Caco-2 (cell line): ENCODE results near the gene FSD1. TPM values are rescaled to one million over a fixed set of nuclear protein-coding genes. Genes with fewer than 3 reads are reported as not detected.

Source experiments
- BruUV-seq: library from RNA; stranded (reverse); fragments of 400-500 nt; replicated peaks from 2 replicates; lab custom pipeline; 2021; lab: Mats Ljungman, UMichigan
- CTCF ChIA-PET: fragments of 300-600 bp; sonication (Branson Sonifier 250); formaldehyde crosslinking; loops from one replicate; lab custom pipeline; 2022; ENCODE audit warnings: antibody characterized with exemption; lab: Charles Lee
- POLR2A ChIA-PET: fragments of 300-600 bp; sonication (Branson Sonifier 250); formaldehyde crosslinking; loops from one replicate; lab custom pipeline; 2022; ENCODE audit warnings: antibody characterized with exemption; lab: Charles Lee
- DNase-seq, 2 experiments: peaks; one replicate each; pipeline versions ENCODE4 v3.0.0 to v3.0.0-alpha.2; 2020 to 2022
- H3K27me3 ChIP-seq: replicated peaks from 2 replicates; pipeline ENCODE4 v1.6.0; 2011; ENCODE audit warnings: low read length; ENCODE audit not compliant: control insufficient read depth, insufficient read depth
- H3K36me3 ChIP-seq: 2 replicates; pipeline ENCODE4 v1.5.1; 2011; ENCODE audit warnings: low read length; ENCODE audit not compliant: control insufficient read depth, insufficient read depth
- H3K4me1 ChIP-seq: fragments of 250-450 bp; sonication (Bioruptor Pico); 2 replicates; pipeline ENCODE4 v1.5.1; 2020; ENCODE audit warnings: mild to moderate bottlenecking
- H3K4me3 ChIP-seq: 2 replicates; pipeline ENCODE4 v1.5.1; 2011; ENCODE audit warnings: low read depth, mild to moderate bottlenecking, control low read depth, low read length
- H3K9me3 ChIP-seq: fragments of 250-450 bp; sonication (Bioruptor Pico); 2 replicates; pipeline ENCODE4 v1.5.1; 2020; ENCODE audit warnings: mild to moderate bottlenecking, moderate library complexity
- H3K27ac Mint-ChIP-seq: one replicate; pipeline ENCODE4 v1.8.0; 2022; ENCODE audit warnings: mixed read lengths; ENCODE audit not compliant: unreplicated experiment
- H3K27me3 Mint-ChIP-seq: one replicate; pipeline ENCODE4 v1.8.0; 2022; ENCODE audit warnings: mixed read lengths; ENCODE audit not compliant: insufficient read depth, unreplicated experiment
- H3K36me3 Mint-ChIP-seq: one replicate; pipeline ENCODE4 v1.8.0; 2022; ENCODE audit warnings: mild to moderate bottlenecking, mixed read lengths; ENCODE audit not compliant: insufficient read depth, unreplicated experiment
- H3K4me1 Mint-ChIP-seq: one replicate; pipeline ENCODE4 v1.8.0; 2022; ENCODE audit warnings: low read depth, mixed read lengths; ENCODE audit not compliant: unreplicated experiment
- H3K4me3 Mint-ChIP-seq: one replicate; pipeline ENCODE4 v1.8.0; 2022; ENCODE audit warnings: mild to moderate bottlenecking, moderate library complexity, mixed read lengths; ENCODE audit not compliant: unreplicated experiment
- H3K9me3 Mint-ChIP-seq: one replicate; pipeline ENCODE4 v1.8.0; 2022; ENCODE audit warnings: mixed read lengths; ENCODE audit not compliant: unreplicated experiment
- intact Hi-C: fragments of 100-400 bp; cut with micrococcal nuclease; formaldehyde crosslinking; loops from one replicate; pipeline ENCODE4 v1.10.0; 2022; ENCODE audit not compliant: unreplicated experiment
- total RNA-seq: library from RNA; stranded (reverse); gene quantifications from 2 replicates; pipeline ENCODE4 v1.2.3, GENCODE V29; 2022
- TF ChIP-seq, protein P1 (sequence below), 2 experiments: fragments of 200-600 bp in 1 of 2; IDR thresholded peaks; 1 replicate in 1 of 2; 2 replicates in 1 of 2; pipeline versions ENCODE4 v1.5.1 to v1.8.0; 2011 to 2022; ENCODE audit warnings: antibody characterized with exemption in 1 of 2, control low read depth in 1 of 2, inconsistent platforms in 1 of 2, low read depth in 1 of 2, low read length in 1 of 2, mild to moderate bottlenecking in 1 of 2, moderate library complexity in 1 of 2; ENCODE audit not compliant: insufficient read depth in 1 of 2, severe bottlenecking in 1 of 2, unreplicated experiment in 1 of 2

FSD1 gene
- total RNA-seq, 1 experiment from 2014 or later = 9.0 TPM

DNA sequence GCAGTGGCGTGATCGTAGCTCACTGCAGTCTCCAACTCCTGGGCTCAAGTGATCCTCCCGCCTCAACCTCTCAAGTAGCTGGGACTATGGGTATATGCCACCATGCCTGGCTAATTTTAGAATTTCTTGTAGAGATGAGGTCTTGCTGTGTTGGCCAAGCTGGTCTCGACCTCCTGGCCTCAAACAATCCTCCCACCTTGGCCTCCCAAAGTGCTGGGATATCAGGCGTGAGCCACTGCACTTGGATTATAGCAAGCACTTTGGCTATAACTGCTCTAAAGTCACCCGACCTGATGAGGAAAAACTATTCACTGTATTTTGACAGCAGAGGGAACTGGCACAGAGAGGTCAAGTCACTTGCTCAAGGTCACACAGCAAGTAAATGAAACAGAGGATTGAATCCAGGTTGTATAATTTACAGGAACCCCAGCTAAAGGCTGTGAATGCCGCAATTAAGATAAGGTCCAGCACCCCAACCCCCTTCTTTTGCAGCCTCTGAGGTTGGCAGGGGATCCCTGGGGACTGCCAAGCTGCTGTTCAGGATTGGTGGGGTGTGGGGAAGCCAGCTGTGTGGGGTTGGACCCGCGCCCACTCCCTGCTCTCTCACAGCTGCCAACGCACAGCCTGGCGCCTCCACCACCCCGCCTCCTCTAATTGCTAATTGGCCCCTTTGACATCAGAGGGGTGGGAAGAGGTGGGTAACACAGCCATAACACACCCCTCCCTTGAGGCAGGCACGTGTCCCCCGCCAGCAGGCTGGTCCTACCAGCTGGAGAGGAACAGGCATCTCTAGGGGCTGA lies 8.2 kb upstream of the FSD1 start:
- ChIA-PET CTCF (interaction anchor here (0.6 to 0.7 kb wide), 3 partner anchors 13 to 991 kb away, joined by 3 to 5 read pairs (median 3); no protein-coding TSS in a partner anchor), POLR2A (interaction anchor here (0.6 to 0.7 kb wide), 2 partner anchors 29 to 47 kb away, joined by 3 read pairs; partner anchors contain the start of gene MPND)
- Histone ChIP-seq H3K4me1 (no peaks in the 10 kb centered on the region), H3K9me3 (no peaks in the 10 kb centered on the region), H3K27me3 (no peaks in the 10 kb centered on the region), H3K36me3 (no peaks in the 10 kb centered on the region), H3K4me3 (no peak overlapping the region)
- H3K4me3 Mint-ChIP-seq = no peak overlapping the region
- BruUV-seq = no TSS peak
- H3K4me1 Mint-ChIP-seq = peaks cover under 1% of the 10 kb centered on the region
- no peaks in the 10 kb centered on the region for H3K9me3 Mint-ChIP-seq
- TF ChIP-seq, protein P1, sequence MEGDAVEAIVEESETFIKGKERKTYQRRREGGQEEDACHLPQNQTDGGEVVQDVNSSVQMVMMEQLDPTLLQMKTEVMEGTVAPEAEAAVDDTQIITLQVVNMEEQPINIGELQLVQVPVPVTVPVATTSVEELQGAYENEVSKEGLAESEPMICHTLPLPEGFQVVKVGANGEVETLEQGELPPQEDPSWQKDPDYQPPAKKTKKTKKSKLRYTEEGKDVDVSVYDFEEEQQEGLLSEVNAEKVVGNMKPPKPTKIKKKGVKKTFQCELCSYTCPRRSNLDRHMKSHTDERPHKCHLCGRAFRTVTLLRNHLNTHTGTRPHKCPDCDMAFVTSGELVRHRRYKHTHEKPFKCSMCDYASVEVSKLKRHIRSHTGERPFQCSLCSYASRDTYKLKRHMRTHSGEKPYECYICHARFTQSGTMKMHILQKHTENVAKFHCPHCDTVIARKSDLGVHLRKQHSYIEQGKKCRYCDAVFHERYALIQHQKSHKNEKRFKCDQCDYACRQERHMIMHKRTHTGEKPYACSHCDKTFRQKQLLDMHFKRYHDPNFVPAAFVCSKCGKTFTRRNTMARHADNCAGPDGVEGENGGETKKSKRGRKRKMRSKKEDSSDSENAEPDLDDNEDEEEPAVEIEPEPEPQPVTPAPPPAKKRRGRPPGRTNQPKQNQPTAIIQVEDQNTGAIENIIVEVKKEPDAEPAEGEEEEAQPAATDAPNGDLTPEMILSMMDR (IDR thresholded peaks at IDR 0.05; ENCODE audit: insufficient read depth in 1 of 2, low read depth in 1 of 2, low read length in 1 of 2, severe bottlenecking in 1 of 2, unreplicated experiment in 1 of 2) = no peak
- no peaks in the 10 kb centered on the region for H3K36me3 Mint-ChIP-seq
- intact Hi-C loops = no loop called here
- no peaks in the 10 kb centered on the region for H3K27me3 Mint-ChIP-seq
- no peak overlapping the region for H3K27ac Mint-ChIP-seq
- DNase-seq = no peak

DNA sequence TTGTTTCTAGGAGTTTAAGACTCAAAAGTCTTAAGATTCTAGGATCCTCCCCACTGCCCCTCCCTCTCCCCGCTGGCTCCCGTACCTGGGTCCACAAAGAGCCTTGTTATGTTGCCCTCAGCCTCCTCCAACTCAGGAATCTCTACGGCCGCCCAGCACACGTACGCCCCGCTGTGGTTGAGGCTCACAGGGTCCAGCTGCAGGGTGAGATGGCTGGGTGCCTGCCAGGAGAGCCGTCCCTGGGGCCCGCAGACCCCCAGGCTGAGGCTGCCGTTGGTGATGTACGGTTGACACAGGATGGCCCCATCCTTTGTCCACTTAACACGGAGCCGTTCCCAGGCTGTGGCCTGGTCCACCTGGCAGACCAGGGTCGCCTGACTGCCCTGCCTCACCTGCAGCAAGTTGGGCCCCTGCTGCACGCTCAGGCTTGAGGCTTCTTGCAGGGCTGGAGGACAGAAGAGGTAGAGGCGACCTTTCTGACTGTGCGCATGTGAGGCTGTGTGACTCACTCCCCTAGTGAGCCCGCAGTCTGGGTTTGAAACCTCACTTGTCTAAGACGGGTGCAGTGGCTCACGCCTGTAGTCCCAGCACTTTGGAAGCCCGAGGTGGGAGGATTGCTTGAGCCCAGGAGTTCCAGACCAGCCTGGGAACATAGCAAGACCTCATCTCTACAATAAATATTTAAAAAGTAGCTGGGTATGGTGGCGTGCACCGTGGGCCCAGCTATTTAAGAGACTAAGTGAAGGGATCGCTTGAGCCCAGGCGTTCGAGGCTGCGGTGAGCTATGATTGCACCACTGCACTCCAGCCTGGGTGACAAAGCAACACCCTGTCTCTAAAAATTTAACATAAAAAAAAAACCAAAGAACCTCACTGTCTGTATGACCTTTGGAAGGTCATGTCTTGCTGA lies 6.2 kb upstream of the FSD1 start:
- Mint-ChIP-seq H3K36me3 (no peaks in the 10 kb centered on the region), H3K9me3 (no peaks in the 10 kb centered on the region), H3K27ac (no peak overlapping the region), H3K27me3 (no peaks in the 10 kb centered on the region), H3K4me1 (peaks cover 10% of the 10 kb centered on the region), H3K4me3 (no peak overlapping the region)
- H3K9me3 ChIP-seq = no peaks in the 10 kb centered on the region
- ChIA-PET CTCF (interaction anchor here (0.6 kb wide), 1 partner anchor 40 kb away, joined by 3 read pairs; no protein-coding TSS in a partner anchor), POLR2A (no interaction called here)
- no peak for DNase-seq
- no TSS peak for BruUV-seq
- no peaks in the 10 kb centered on the region for H3K27me3 ChIP-seq
- no peaks in the 10 kb centered on the region for H3K4me1 ChIP-seq
- H3K36me3 ChIP-seq = no peaks in the 10 kb centered on the region
- TF ChIP-seq, protein P1 (IDR thresholded peaks at IDR 0.05; ENCODE audit: insufficient read depth in 1 of 2, low read depth in 1 of 2, low read length in 1 of 2, severe bottlenecking in 1 of 2, unreplicated experiment in 1 of 2) = no peak
- intact Hi-C loops = no loop called here
- no peak overlapping the region for H3K4me3 ChIP-seq
